Dermis blood vessel endothelial cell (primary cell): ENCODE data around the gene C6orf118. TPM values are rescaled to one million over a fixed set of nuclear protein-coding genes. Genes with fewer than 3 reads are reported as not detected.

Experiments used
- DNase-seq: peaks from one replicate; pipeline ENCODE4 v3.0.0; 2010
- total RNA-seq: library from RNA; depleted of rRNA; stranded (reverse); fragments of >200 nt; gene quantifications from 2 replicates; pipeline ENCODE4 v1.2.3, GENCODE V29; 2014

C6orf118 gene
- total RNA-seq, 1 donor from 2014 or later = not detected

- DNase-seq = no peak
Measured at GRCh38 chr6:165244524-165245247, 64.7 kb downstream of the C6orf118 start.

GRCh38 chr6:165243801-165244200, 65.6 kb downstream of the C6orf118 start:
- no peak for DNase-seq

- DNase-seq = no peak
Measured at GRCh38 chr6:165236326-165236725, 73.1 kb downstream of the C6orf118 start.

GRCh38 chr6:165232731-165233488, 76.5 kb downstream of the C6orf118 start:
- no peak for DNase-seq

GRCh38 chr6:165231581-165232561, 77.5 kb downstream of the C6orf118 start:
- DNase-seq = peak; percentile 62

- DNase-seq = no peak
Measured at GRCh38 chr6:165231177-165231576, 78.2 kb downstream of the C6orf118 start.
